K562 (cell line): ENCODE results near the gene RGS14. TPM values are rescaled to one million over a fixed set of nuclear protein-coding genes. Genes with fewer than 3 reads are reported as not detected.
A peak's percentile ranks its signal among the peaks of the same experiment; 100 is the strongest.

Experiments used
- ADNP ChIP-seq: fragments of 200-800 bp; sonication (Bioruptor generic); IDR thresholded peaks from 2 replicates; pipeline ENCODE4 v1.6.1; 2016; ENCODE audit warnings: missing genetic modification characterization, missing compliant biosample characterization
- C11orf30 ChIP-seq: fragments of 450-650 bp; IDR thresholded peaks from 2 replicates; pipeline ENCODE4 v1.6.1; 2016; ENCODE audit warnings: low read depth, mild to moderate bottlenecking
- CREB1 ChIP-seq, 2 experiments: sonication (generic) in 1 of 2; formaldehyde crosslinking in 1 of 2; IDR thresholded peaks; 2 replicates each; pipeline versions ENCODE4 v1.6.1 to v1.8.0; 2012 to 2022; ENCODE audit warnings: inconsistent platforms in 1 of 2, mild to moderate bottlenecking in 1 of 2, missing genetic modification reagents in 1 of 2, moderate library complexity in 1 of 2
- EP400 ChIP-seq: fragments of 450-650 bp; IDR thresholded peaks from 2 replicates; pipeline ENCODE4 v1.6.1; 2017; ENCODE audit warnings: antibody characterized with exemption, mild to moderate bottlenecking, moderate library complexity
- KLF10 ChIP-seq: fragments of 250-450 bp; sonication (Bioruptor Pico); IDR thresholded peaks from 2 replicates; pipeline ENCODE4 v1.6.1; 2021; ENCODE audit warnings: matching md5 sums
- NFIX ChIP-seq: fragments of 250-450 bp; sonication (Bioruptor Pico); IDR thresholded peaks from 2 replicates; pipeline ENCODE4 v1.4.0; 2020; ENCODE audit warnings: low read depth, mild to moderate bottlenecking, moderate library complexity
- PYGO2 ChIP-seq: fragments of 450-650 bp; IDR thresholded peaks from 2 replicates; pipeline ENCODE4 v1.6.1; 2016; ENCODE audit warnings: mild to moderate bottlenecking, missing genetic modification characterization, moderate library complexity, missing compliant biosample characterization
- SIN3A ChIP-seq, 2 experiments: fragments of 150-350 bp in 1 of 2; IDR thresholded peaks; 2 replicates each; pipeline ENCODE4 v1.6.1; 2011 to 2016; ENCODE audit warnings: borderline replicate concordance in 2 of 2, low read depth in 2 of 2, low read length in 2 of 2, mild to moderate bottlenecking in 2 of 2, moderate library complexity in 2 of 2; ENCODE audit not compliant: control insufficient read depth in 1 of 2
- YY1 ChIP-seq, 3 experiments: IDR thresholded peaks; 2 replicates each; pipeline ENCODE4 v1.6.1; 2011; ENCODE audit warnings: low read length in 2 of 3, mild to moderate bottlenecking in 2 of 3, moderate library complexity in 2 of 3, borderline replicate concordance in 1 of 3, control low read depth in 1 of 3, low read depth in 1 of 3; ENCODE audit not compliant: insufficient read depth in 3 of 3, insufficient replicate concordance in 2 of 3, control insufficient read depth in 1 of 3, insufficient read length in 1 of 3; ENCODE audit errors: extremely low read depth in 1 of 3
- ZBTB1 ChIP-seq: sonication (generic); formaldehyde crosslinking; IDR thresholded peaks from 2 replicates; pipeline ENCODE4 v1.8.1; 2023; ENCODE audit warnings: missing genetic modification reagents, low read depth, mild to moderate bottlenecking, borderline replicate concordance
- ZEB2 ChIP-seq: fragments of 450-650 bp; IDR thresholded peaks from 2 replicates; pipeline ENCODE4 v1.6.1; 2016
- ZNF274 ChIP-seq: IDR thresholded peaks from 2 replicates; pipeline ENCODE4 v1.6.1; 2011; ENCODE audit warnings: low read depth, mild to moderate bottlenecking, low read length, moderate library complexity, borderline replicate concordance
- ZNF76 ChIP-seq: fragments of 250-450 bp; sonication (Bioruptor Pico); IDR thresholded peaks from 2 replicates; pipeline ENCODE4 v1.4.0; 2020; ENCODE audit warnings: mild to moderate bottlenecking, moderate library complexity, borderline replicate concordance
- polyA plus RNA-seq, 8 experiments: library from polyadenylated mRNA; depleted of rRNA in 4 of 8; stranded (reverse) in 5 of 8; unstranded in 3 of 8; fragments of >200 nt; fragmentation: Nextera tagmentation in 2 of 8; fragmentation: Illumina TruSeq in 1 of 8; extraction: Ambion mirVana in 2 of 8; extraction: Trizol in 1 of 8; gene quantifications; 2 replicates each; pipeline versions ENCODE4 v1.2.1 to v1.2.3, GENCODE V29; 2011 to 2014; ENCODE audit warnings: inconsistent platforms in 1 of 8, missing spikeins in 1 of 8
- total RNA-seq, 7 experiments: library from RNA; depleted of rRNA in 6 of 7; stranded (reverse); fragments of >200 nt in 6 of 7; fragmentation: Illumina TruSeq in 2 of 7; extraction: Trizol in 2 of 7; gene quantifications; 2 replicates each; pipeline versions ENCODE4 v1.2.1 to v1.2.3, GENCODE V29; 2011 to 2021; ENCODE audit warnings: low replicate concordance in 1 of 7
- TF ChIP-seq, protein P1 (sequence below): fragments of 250-450 bp; sonication (Bioruptor Pico); IDR thresholded peaks from 2 replicates; pipeline ENCODE4 v1.4.0; 2020
- TF ChIP-seq, protein P2 (sequence below): sonication (generic); formaldehyde crosslinking; IDR thresholded peaks from 2 replicates; pipeline ENCODE4 v1.8.1; 2023; ENCODE audit warnings: mild to moderate bottlenecking, missing genetic modification reagents
- TF ChIP-seq, protein P3 (sequence below): fragments of 450-650 bp; IDR thresholded peaks from 2 replicates; pipeline ENCODE4 v1.6.1; 2016; ENCODE audit warnings: borderline replicate concordance
- TF ChIP-seq, protein P4 (sequence below): sonication (generic); formaldehyde crosslinking; IDR thresholded peaks from 2 replicates; pipeline ENCODE4 v1.8.0; 2023; ENCODE audit warnings: mild to moderate bottlenecking, missing genetic modification reagents
- TF ChIP-seq, protein P5 (sequence below): fragments of 250-450 bp; sonication (Bioruptor Pico); IDR thresholded peaks from 2 replicates; pipeline ENCODE4 v1.8.0; 2022; ENCODE audit warnings: moderate library complexity, mild to moderate bottlenecking, inconsistent platforms

RGS14 gene
- total and polyA plus RNA-seq, 9 of the 15 experiments (the other 6 are each of a cell fraction or from before 2014, with no cell fraction given), result 0.28 to 75.9 (median 34.5) TPM

DNA sequence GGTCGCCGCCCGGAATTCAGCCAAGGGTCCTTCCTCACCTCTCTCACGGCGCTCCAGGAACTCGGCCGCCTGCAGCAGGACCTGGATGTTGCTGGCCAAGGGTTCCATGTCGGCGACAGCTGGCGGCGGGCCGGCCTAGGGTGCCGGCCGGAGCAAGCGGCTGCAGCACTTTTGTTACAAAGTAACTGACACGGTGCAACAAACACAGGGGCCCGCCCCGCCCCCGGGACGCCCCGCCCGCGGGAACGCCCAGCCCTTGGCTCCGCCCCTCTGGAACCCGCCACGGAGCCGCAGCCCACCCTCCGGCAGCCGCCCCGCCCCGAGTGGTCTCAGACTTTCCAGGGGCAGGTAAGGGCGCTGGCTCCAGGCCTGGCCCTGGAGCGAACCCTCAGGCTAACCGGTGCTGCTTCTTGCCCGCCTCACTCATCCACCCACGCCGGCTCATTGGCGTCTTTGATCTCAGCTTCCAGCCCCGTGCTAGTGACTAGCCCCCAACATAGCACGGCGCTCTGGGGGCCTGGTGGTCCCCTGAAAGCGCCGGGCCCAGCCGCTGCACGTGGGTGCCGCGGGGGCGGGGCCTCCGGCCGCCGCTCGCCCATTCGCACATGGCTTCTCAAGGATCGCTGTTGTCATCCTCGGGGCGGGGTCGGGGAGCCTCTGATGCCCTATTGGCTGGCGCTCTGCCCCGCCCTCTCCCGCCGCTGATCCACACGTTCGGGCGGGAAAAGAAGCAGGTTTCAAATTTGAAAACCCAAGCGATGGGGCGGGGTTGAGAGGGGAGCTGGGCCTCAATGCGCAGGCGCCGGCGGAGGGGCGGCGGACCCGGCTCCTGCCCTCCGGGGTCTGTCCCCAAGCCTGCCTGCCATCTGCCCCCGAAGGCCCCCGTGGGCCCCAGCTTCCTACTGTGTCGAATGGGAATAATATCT, 45.7 kb upstream of the RGS14 start, which contains the start of gene MXD3 (continued):
- TF ChIP-seq, protein P1, sequence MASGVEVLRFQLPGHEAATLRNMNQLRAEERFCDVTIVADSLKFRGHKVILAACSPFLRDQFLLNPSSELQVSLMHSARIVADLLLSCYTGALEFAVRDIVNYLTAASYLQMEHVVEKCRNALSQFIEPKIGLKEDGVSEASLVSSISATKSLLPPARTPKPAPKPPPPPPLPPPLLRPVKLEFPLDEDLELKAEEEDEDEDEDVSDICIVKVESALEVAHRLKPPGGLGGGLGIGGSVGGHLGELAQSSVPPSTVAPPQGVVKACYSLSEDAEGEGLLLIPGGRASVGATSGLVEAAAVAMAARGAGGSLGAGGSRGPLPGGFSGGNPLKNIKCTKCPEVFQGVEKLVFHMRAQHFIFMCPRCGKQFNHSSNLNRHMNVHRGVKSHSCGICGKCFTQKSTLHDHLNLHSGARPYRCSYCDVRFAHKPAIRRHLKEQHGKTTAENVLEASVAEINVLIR, result 0 out of 2 replicates have a peak, but pooled peaks have one; percentile 13
- TF ChIP-seq EP400 (peak; percentile 99), PYGO2 (no peak), KLF10 (CRISPR knock-in tag) (no peak), ADNP (no peak), ZNF76 (CRISPR knock-in tag) (no peak), NFIX (CRISPR knock-in tag) (no peak), CREB1 (IDR thresholded peaks at IDR 0.05) (no peak; the same call in none of the 2 replicates), CREB1 (CRISPR knock-in tag; IDR thresholded peaks at IDR 0.05) (peak; percentile 67; the same call in 1 of the 2 replicates), ZEB2 (peak; percentile 57), YY1 (IDR thresholded peaks at IDR 0.05; ENCODE audit: borderline replicate concordance in 1 of 3, control insufficient read depth in 1 of 3, extremely low read depth in 1 of 3, insufficient read depth in 3 of 3, insufficient read length in 1 of 3, insufficient replicate concordance in 2 of 3, low read depth in 1 of 3, low read length in 2 of 3) (peak in 1 of 3 experiments; percentile 31), SIN3A (IDR thresholded peaks at IDR 0.05; ENCODE audit: borderline replicate concordance in 2 of 2, control insufficient read depth in 1 of 2, low read depth in 2 of 2, low read length in 2 of 2) (peak; percentile 94 to 95), C11orf30 (no peak), ZNF274 (no peak), ZBTB1 (CRISPR knock-in tag) (no peak; the same call in 1 of the 2 replicates)
- TF ChIP-seq, protein P2, sequence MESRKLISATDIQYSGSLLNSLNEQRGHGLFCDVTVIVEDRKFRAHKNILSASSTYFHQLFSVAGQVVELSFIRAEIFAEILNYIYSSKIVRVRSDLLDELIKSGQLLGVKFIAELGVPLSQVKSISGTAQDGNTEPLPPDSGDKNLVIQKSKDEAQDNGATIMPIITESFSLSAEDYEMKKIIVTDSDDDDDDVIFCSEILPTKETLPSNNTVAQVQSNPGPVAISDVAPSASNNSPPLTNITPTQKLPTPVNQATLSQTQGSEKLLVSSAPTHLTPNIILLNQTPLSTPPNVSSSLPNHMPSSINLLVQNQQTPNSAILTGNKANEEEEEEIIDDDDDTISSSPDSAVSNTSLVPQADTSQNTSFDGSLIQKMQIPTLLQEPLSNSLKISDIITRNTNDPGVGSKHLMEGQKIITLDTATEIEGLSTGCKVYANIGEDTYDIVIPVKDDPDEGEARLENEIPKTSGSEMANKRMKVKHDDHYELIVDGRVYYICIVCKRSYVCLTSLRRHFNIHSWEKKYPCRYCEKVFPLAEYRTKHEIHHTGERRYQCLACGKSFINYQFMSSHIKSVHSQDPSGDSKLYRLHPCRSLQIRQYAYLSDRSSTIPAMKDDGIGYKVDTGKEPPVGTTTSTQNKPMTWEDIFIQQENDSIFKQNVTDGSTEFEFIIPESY (CRISPR knock-in tag), result no peak
- TF ChIP-seq, protein P3, sequence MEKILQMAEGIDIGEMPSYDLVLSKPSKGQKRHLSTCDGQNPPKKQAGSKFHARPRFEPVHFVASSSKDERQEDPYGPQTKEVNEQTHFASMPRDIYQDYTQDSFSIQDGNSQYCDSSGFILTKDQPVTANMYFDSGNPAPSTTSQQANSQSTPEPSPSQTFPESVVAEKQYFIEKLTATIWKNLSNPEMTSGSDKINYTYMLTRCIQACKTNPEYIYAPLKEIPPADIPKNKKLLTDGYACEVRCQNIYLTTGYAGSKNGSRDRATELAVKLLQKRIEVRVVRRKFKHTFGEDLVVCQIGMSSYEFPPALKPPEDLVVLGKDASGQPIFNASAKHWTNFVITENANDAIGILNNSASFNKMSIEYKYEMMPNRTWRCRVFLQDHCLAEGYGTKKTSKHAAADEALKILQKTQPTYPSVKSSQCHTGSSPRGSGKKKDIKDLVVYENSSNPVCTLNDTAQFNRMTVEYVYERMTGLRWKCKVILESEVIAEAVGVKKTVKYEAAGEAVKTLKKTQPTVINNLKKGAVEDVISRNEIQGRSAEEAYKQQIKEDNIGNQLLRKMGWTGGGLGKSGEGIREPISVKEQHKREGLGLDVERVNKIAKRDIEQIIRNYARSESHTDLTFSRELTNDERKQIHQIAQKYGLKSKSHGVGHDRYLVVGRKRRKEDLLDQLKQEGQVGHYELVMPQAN, result peak; percentile 99
- TF ChIP-seq, protein P4, sequence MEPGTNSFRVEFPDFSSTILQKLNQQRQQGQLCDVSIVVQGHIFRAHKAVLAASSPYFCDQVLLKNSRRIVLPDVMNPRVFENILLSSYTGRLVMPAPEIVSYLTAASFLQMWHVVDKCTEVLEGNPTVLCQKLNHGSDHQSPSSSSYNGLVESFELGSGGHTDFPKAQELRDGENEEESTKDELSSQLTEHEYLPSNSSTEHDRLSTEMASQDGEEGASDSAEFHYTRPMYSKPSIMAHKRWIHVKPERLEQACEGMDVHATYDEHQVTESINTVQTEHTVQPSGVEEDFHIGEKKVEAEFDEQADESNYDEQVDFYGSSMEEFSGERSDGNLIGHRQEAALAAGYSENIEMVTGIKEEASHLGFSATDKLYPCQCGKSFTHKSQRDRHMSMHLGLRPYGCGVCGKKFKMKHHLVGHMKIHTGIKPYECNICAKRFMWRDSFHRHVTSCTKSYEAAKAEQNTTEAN (CRISPR knock-in tag), result 0 out of 2 replicates have a peak, but pooled peaks have one; percentile 59
- TF ChIP-seq, protein P5, sequence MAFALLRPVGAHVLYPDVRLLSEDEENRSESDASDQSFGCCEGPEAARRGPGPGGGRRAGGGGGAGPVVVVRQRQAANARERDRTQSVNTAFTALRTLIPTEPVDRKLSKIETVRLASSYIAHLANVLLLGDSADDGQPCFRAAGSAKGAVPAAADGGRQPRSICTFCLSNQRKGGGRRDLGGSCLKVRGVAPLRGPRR (CRISPR knock-in tag), result no peak
